HG03460 (cell line): ENCODE data around the gene CH25H.

Experiments
- ATAC-seq: cut with Tn5 transposase; IDR thresholded peaks from one replicate; pipeline ENCODE4 v1.9.1; 2021; ENCODE audit not compliant: unreplicated experiment

The CH25H gene

DNA sequence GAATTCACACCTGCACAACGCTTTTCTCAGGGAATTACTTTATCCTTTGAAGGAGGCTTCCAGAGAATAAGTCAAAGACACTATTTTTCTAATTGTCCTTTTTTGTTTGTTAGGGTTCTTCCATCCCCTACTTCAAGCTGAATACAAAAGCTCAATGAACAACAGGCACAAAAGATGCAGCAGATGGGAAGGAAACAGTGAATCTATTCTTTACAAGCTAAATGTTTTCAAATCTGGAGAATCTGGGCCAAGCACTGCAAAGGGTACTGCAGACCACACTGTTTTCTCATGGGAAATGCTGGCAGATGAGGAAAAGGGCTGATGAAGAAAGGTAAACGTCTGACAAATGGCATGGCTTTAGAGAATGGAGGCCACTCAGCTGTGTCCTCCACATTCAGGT is 25.9 kb upstream of the CH25H start:
- no peak for ATAC-seq

DNA sequence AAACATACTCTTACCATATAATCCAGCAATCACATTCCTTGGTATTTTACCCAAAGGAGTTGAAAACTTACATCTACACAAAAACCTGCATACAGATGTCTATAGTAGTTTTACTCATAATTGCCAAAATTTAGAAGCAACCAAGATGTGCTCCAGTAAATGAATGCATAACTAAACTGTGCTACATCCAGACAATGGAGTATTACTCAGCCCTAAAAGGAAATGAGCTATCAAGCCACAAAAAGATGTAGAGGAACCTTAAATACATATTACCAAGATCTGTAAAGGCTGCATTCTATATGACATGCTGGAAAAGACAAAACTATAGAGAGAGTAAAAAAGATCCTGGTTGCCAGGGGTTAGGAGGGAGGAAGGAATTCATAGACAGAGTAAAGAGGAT is 21.8 kb upstream of the CH25H start:
- no peak for ATAC-seq

- ATAC-seq, result no peak
Measured at GRCh38 chr10:89228146-89228545, 21.0 kb upstream of the CH25H start.

GRCh38 chr10:89226891-89227290 is 19.8 kb upstream of the CH25H start:
- ATAC-seq, result no peak

DNA sequence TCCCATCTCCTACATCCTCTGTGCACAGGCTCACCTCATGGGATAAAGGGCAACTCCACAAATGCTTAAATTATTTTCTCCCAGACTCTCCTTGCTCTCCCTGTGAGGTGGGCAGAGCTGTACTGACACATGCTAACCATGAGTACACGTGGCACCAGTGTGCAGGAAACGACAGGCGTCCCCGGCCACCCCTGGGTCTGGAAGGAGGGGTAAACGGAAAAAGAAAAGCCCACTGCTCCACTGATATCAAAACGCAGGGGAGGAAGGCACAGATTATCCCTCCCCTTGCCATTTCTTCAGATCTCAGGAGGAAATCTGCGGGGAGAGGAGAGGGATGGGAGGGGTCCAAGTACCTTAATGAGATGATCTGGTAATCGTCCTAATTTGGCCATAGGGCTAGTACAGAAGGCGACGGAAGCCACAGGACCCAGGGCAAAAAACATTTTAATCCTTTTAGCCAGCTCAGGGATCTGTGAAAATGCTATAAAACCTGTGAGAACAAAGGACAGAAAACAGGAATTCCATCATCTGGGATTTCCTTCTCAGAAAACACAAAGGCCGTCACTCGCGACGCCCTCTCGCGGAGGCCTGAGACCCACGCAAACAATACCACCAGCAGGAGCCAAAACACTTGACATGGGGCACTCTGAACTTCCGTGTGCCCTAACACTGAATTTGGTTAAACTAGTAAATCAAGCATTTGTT is 17.8 kb upstream of the CH25H start:
- no peak for ATAC-seq

DNA sequence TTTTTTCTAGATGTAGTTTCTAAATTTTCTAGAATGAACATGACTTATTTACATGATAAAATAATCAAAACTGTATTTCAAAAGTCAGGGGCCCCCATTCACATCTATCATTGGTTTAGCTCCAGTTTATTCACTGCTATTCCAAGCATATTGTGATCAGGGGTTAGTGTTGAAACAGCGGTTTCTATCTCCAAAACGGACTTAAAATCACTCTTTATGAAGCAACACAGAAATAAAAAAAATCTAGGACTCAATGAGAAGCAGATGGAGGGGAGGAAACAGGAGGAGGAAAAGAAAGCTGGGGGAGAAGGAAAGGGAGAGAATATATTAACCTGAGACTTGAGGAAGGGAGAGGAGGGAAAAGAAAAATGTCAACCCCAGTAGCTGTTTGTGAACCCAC is 14.8 kb upstream of the CH25H start:
- ATAC-seq, result no peak

- no peak for ATAC-seq
Measured at GRCh38 chr10:89219513-89220218, 12.5 kb upstream of the CH25H start.

- no peak for ATAC-seq
Measured at GRCh38 chr10:89217057-89217990, 10.2 kb upstream of the CH25H start.

- ATAC-seq, result no peak
Measured at GRCh38 chr10:89216056-89216455, 8.9 kb upstream of the CH25H start.

DNA sequence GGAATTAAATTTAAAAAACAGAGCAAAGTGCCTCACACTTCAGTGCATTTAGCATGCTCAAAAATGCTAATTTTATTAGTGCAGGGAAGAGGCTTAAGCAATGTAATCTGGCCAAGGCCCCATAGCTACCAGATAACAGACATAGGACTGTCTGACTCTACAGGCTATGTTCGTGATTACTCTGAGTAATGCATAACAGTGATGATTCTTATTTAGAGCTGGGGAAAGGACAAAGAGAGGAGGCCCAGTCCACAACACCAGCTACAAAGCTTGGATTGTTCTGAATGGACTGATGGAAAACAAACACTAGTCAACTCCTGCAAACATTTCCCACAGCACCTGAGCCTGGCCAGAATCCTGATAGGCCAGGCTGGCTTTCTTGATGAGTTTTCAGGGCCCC is 8.4 kb upstream of the CH25H start:
- ATAC-seq, result no peak

GRCh38 chr10:89214566-89215165 is 7.5 kb upstream of the CH25H start:
- no peak for ATAC-seq

DNA sequence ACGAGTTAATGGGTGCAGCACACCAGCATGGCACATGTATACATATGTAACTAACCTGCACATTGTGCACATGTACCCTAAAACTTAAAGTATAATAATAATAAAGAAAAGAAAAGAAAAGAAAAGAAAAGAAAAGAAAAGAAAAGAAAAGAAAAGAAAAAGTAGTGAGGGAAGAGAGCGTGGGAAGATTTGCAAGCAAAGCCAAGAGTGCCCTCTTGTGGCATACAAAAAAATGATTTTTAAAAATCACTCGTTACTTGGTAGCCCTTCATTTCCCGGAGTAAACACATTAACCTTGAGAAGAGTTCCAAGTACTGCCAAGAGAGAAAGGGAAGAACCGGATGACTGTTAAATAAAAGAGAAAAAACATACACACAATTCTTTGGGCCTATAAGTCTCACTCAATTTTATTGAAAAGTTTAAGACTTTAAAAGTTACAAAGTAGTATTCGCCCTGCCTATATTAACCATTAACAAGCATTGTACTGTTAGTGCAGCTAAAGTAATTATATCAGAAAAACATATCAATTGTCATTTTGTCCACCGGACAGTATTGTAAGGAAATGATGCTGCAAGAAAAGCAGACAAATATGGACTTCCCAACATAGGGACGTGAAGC is 6.2 kb upstream of the CH25H start:
- no peak for ATAC-seq

DNA sequence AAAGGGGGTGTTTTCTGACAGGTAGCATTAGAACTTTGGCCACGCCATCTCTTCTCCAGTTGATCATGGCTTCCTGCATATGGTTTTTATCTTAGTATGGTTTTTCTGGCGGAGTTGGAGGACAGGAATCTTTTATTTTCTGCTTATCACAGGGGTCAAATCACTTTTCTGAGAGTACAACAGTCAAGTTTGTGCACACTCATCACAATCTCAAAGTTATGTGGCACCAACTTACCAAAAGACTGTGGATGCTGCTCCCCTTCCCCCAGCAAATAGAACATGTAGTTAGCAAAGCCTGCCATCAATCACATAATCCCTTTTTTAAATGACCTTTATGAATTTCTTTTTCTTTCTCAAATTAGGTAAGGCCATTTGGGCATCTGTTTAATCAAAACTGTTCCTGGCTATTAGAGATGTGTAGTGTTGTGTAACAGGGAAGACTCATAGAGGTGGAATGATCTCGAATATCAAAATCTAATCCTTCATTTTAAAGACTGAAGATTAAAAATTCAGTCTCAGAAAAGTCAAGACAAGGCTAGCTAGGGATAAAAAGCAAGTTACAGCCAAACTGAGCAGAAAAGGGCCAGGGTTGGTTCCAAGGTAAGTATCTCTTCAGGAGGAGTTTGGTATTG is 3.8 kb upstream of the CH25H start:
- no peak for ATAC-seq

DNA sequence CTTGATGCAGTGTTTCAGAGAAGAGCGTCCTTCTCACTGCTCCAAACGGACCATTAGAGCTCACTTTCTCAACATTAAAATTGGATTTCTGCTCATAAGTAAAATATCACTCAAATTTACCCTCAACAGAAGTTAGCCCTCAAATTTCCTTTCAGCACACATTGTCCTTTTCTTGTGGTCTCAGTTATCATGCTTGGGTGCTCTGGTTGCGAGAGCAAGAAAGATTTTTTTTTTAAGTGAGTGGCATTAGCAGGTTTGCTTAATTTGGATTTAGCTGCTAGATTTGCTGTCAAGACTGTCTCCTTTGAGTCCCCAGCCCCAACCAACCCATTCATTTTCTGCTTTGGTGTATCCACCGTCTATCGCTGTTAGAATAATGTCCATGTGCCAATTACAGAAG is 2.6 kb upstream of the CH25H start:
- ATAC-seq, result no peak

DNA sequence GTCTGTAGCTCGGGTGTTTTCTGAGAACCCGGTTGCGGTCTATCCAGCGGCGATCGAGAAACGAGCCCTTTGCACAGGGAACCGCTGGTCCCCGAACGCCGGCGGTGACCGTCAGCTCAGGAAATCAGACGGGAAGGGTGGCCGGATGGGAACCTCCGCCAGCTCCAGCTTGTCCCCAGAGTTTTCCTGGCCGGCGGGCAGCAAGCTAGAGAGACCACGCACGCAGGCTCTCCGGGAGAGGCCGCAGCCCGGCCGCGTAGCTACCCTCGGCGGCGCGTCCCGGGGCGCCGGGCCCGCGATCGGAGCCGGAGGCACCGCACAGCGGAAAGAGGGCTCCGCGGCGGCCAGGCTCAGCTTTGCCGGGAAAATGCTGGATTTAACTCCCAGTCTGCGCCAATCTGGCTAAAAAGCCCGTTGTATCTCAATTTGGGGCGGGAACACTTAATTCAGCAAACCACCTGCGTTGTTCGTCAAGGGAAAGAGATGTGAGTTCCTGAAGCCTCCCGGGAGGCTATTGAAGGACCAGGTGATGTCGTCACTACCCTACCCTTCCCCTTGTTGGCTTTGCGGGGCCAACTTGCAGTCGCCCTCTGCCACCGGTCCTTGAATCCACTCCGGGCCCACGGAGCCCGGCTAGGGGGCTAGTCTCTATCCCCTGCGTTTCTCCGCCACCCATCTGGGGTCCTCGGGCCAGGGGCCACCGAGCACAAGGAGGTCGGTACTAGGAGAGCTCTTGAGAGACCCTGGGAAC is 859 bp upstream of the CH25H start:
- ATAC-seq, result no peak

- no peak for ATAC-seq
Measured at GRCh38 chr10:89206402-89207180, 526 bp downstream of the CH25H start.

GRCh38 chr10:89204621-89205185 is 2.4 kb downstream of the CH25H start:
- no peak for ATAC-seq

- no peak for ATAC-seq
Measured at GRCh38 chr10:89203237-89203636, 3.9 kb downstream of the CH25H start.

GRCh38 chr10:89202033-89202425 is 5.1 kb downstream of the CH25H start:
- no peak for ATAC-seq
